Trophoblast cell (in vitro differentiated cells and primary cell): ENCODE data around the gene FLNC.

Source experiments
- DNase-seq, 2 donors: peaks; one replicate each; pipeline ENCODE4 v3.0.0-alpha.2; 2016
- H2AFZ ChIP-seq: 2 replicates; pipeline ENCODE4 v1.6.1; 2013; ENCODE audit warnings: low read length, moderate library complexity, mild to moderate bottlenecking; ENCODE audit not compliant: insufficient read depth, poor library complexity
- H2AK5ac ChIP-seq: 2 replicates; pipeline ENCODE4 v1.6.1; 2013; ENCODE audit warnings: mild to moderate bottlenecking, low read length
- H2BK120ac ChIP-seq: 2 replicates; pipeline ENCODE4 v1.6.1; 2013; ENCODE audit warnings: low read length, mild to moderate bottlenecking, moderate library complexity; ENCODE audit not compliant: insufficient read depth, poor library complexity
- H2BK12ac ChIP-seq: 2 replicates; pipeline ENCODE4 v1.6.1; 2013; ENCODE audit warnings: mild to moderate bottlenecking, low read length, moderate library complexity
- H2BK5ac ChIP-seq: 2 replicates; pipeline ENCODE4 v1.6.1; 2013; ENCODE audit warnings: low read length, low read depth, moderate library complexity, mild to moderate bottlenecking; ENCODE audit not compliant: poor library complexity
- H3K14ac ChIP-seq: 2 replicates; pipeline ENCODE4 v1.6.1; 2013; ENCODE audit warnings: mild to moderate bottlenecking, low read length
- H3K18ac ChIP-seq: 2 replicates; pipeline ENCODE4 v1.6.1; 2013; ENCODE audit warnings: mild to moderate bottlenecking, low read length
- H3K23ac ChIP-seq: 2 replicates; pipeline ENCODE4 v1.6.1; 2013; ENCODE audit warnings: low read length
- H3K27ac ChIP-seq: 2 replicates; pipeline ENCODE4 v1.5.1; 2013; ENCODE audit warnings: low read depth, mild to moderate bottlenecking, inconsistent platforms, low read length, moderate library complexity
- H3K27me3 ChIP-seq: 2 replicates; pipeline ENCODE4 v1.6.1; 2013; ENCODE audit warnings: inconsistent platforms, mild to moderate bottlenecking, low read length, moderate library complexity; ENCODE audit not compliant: insufficient read depth
- H3K36me3 ChIP-seq, 2 experiments: 1 replicate in 1 of 2; 2 replicates in 1 of 2; pipeline ENCODE4 v1.6.1; 2013; ENCODE audit warnings: low read length in 2 of 2, mild to moderate bottlenecking in 2 of 2, moderate library complexity in 1 of 2; ENCODE audit not compliant: insufficient read depth in 2 of 2, control insufficient read depth in 1 of 2
- H3K4ac ChIP-seq: 2 replicates; pipeline ENCODE4 v1.6.1; 2013; ENCODE audit warnings: low read depth, mild to moderate bottlenecking, low read length, moderate library complexity
- H3K4me1 ChIP-seq, 2 experiments: 1 replicate in 1 of 2; 2 replicates in 1 of 2; pipeline ENCODE4 v1.6.1; 2013; ENCODE audit warnings: low read length in 2 of 2, mild to moderate bottlenecking in 2 of 2, moderate library complexity in 1 of 2; ENCODE audit not compliant: insufficient read depth in 2 of 2, control insufficient read depth in 1 of 2
- H3K4me2 ChIP-seq: 2 replicates; pipeline ENCODE4 v1.6.1; 2013; ENCODE audit warnings: inconsistent platforms, mild to moderate bottlenecking, low read length, moderate library complexity
- H3K4me3 ChIP-seq: 2 replicates; pipeline ENCODE4 v1.5.1; 2013; ENCODE audit warnings: mild to moderate bottlenecking, low read depth, low read length, inconsistent platforms
- H3K79me1 ChIP-seq: one replicate; pipeline ENCODE4 v1.6.1; 2013; ENCODE audit warnings: low read length
- H3K79me2 ChIP-seq: 2 replicates; pipeline ENCODE4 v1.6.1; 2013; ENCODE audit warnings: low read length, mild to moderate bottlenecking; ENCODE audit not compliant: control insufficient read depth, insufficient read depth, poor library complexity
- H3K9ac ChIP-seq: 2 replicates; pipeline ENCODE4 v1.6.1; 2013; ENCODE audit warnings: mild to moderate bottlenecking, low read length
- H3K9me3 ChIP-seq: 2 replicates; pipeline ENCODE4 v1.6.1; 2013; ENCODE audit warnings: low read depth, mild to moderate bottlenecking, control low read depth, inconsistent platforms, low read length; ENCODE audit not compliant: insufficient read depth
- H4K12ac ChIP-seq: 2 replicates; pipeline ENCODE4 v1.6.1; 2013; ENCODE audit warnings: low read depth, mild to moderate bottlenecking, low read length, moderate library complexity
- H4K8ac ChIP-seq: 2 replicates; pipeline ENCODE4 v1.6.1; 2013; ENCODE audit warnings: low read depth, mild to moderate bottlenecking, low read length, moderate library complexity
- H4K91ac ChIP-seq: one replicate; pipeline ENCODE4 v1.6.1; 2013; ENCODE audit warnings: low read depth, mild to moderate bottlenecking, low read length, moderate library complexity
- WGBS: extraction: QIAGEN DNeasy Blood & Tissue Kit; methylation state at CpG from one replicate; pipeline ENCODE4 v1.1.7; 2013; ENCODE audit warnings: missing lambda C conversion rate; ENCODE audit not compliant: insufficient read length, insufficient coverage; ENCODE audit errors: extremely low coverage; 5-methylcytosine and 5-hydroxymethylcytosine counted together

FLNC gene

DNA sequence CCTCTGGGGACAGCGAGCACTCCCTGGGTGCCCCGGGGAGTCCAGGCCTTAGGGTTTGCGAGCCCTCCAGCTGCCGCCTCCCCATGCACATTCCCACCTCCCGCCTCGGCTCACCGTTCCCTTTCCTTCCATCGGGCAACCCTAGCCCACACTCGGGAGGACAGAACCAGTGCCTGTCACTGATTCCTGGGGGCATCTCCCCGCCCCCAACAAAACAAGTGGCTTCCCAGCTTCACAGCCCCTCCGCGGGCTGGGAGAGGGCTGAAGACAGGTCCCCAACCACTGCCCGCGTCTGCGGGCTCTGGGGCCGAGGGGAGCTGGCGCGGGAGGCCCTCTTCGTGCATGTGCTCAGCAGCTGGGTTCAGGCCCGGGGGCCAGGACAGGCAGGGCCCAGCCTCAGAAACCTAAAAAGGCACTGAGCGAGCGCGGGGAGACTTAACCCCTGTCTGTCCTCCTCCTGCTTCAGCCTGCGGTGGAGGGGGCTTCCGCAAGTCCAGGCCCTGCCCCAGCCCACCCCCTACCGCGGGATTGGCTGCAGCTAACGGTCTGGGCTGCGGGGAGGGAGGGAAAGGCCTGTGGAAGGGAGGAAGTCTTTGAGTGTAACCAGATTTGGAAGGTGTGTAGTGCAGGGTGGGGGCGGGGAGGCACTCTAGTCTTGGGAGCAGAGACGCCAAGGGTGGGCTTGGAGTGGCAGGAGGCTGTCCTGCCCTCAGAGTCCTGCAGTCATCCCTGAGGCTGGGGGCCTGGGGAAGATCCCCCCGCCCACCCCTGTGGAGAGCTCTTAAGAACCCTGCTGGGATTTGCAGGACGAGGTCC lies 1.2 kb downstream of the FLNC start:
- no CpG with 5 or more reads among the region's 33 CpGs for WGBS
- Histone ChIP-seq H2AFZ (peak overlapping the region; percentile 40), H3K9me3 (peaks cover 5% of the 10 kb centered on the region), H3K4me1 (peaks cover 32 to 46% of the 10 kb centered on the region in 2 experiments), H3K27me3 (no peaks in the 10 kb centered on the region), H4K8ac (peak overlapping the region; percentile 52), H3K4ac (peak overlapping the region; percentile 56), H3K27ac (peak overlapping the region; percentile 67), H4K12ac (no peak overlapping the region), H3K9ac (peak overlapping the region; percentile 84), H2BK12ac (no peak overlapping the region), H3K79me2 (peaks cover 14% of the 10 kb centered on the region), H3K4me2 (peak overlapping the region; percentile 78), H3K18ac (peak overlapping the region; percentile 71), H4K91ac (peak overlapping the region; percentile 69), H3K14ac (peak overlapping the region; percentile 59), H2BK5ac (peak overlapping the region; percentile 59), H2BK120ac (peak overlapping the region; percentile 65), H3K4me3 (peak overlapping the region; percentile 89), H3K23ac (no peak overlapping the region), H2AK5ac (peak overlapping the region; percentile 25), H3K79me1 (peaks cover 47% of the 10 kb centered on the region), H3K36me3 (peaks cover 15 to 19% of the 10 kb centered on the region in 2 experiments)
- peak in 1 of 2 donors; percentile 14 for DNase-seq

DNA sequence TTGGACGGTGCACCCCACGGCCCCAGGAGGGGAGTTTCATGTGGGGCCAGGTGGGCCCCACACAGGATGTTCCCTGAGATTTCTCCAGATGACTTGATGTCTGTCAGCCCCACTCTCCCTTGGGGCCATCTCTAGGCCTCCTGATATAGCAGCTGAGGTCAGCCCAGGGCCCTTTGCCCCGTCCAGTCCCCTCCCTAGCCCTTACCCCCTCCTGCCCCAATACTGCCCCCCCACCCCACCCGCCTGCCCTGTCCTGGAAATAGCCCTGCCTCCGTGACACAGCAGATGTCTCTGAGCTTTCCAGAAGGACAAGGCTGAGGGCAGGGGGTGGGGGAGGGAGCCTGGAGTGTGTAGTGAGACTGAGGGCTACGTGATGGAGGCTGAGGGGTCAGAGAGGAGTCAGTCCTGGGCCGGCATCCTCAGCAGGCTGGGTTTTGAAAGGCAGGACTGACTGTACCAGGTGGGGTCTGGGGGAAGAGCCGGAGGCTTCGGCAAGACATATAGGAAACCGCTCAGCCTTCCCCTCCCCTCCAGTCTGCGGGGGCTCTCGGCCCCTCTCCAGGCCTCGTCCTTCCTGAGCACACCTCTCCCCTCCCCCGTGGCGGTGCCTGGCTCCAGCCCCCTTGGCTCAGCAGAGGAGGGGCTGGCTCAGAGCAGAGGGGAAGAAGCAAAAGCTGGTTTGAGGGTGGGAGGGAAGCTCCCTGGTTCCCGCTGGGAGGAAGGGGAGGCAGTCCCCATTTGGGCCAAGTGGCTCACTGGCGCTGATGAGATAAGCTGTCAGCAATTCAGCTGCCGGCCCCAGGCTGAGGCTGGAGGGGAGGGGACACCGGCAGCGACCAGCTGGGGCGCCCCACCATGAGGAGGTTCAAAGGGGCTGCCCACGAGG lies 2.0 kb downstream of the FLNC start:
- Histone ChIP-seq H2AK5ac (no peak overlapping the region), H3K18ac (peak overlapping the region; percentile 64), H3K4me2 (peak overlapping the region; percentile 78), H3K27me3 (no peaks in the 10 kb centered on the region), H3K14ac (peak overlapping the region; percentile 47), H2AFZ (no peak overlapping the region), H4K91ac (peak overlapping the region; percentile 69), H3K79me2 (peaks cover 14% of the 10 kb centered on the region), H2BK120ac (peak overlapping the region; percentile 12), H3K79me1 (peaks cover 42% of the 10 kb centered on the region), H3K4ac (peak overlapping the region; percentile 19), H3K4me1 (peaks cover 28 to 39% of the 10 kb centered on the region in 2 experiments), H4K12ac (no peak overlapping the region), H3K27ac (peak overlapping the region; percentile 67), H2BK5ac (peak overlapping the region; percentile 59), H3K9me3 (peaks cover 5% of the 10 kb centered on the region), H3K4me3 (peak overlapping the region; percentile 89), H4K8ac (peak overlapping the region; percentile 45), H3K9ac (peak overlapping the region; percentile 24), H3K36me3 (peaks cover 24 to 27% of the 10 kb centered on the region in 2 experiments), H2BK12ac (no peak overlapping the region), H3K23ac (no peak overlapping the region)
- WGBS: no CpG with 5 or more reads among the region's 22 CpGs
- no peak for DNase-seq

DNA sequence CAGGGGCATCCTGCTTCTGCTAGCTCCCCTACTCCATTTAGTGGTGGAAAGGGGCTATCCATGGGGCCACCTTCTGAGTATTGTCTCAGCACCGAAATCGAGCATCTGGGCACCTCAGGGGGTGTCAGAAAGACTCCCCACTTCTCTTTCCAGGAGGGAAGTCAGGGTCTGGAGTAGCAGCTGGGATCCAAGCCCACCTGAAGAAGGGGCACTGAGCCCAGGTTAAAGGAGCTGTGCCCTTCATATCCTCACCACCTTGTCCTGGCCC lies 2.6 kb downstream of the FLNC start:
- H3K14ac ChIP-seq: peak overlapping the region; percentile 5
- peak overlapping the region; percentile 67 for H3K27ac ChIP-seq
- peak overlapping the region; percentile 1 for H2BK12ac ChIP-seq
- peak overlapping the region; percentile 5 for H3K4ac ChIP-seq
- no peak overlapping the region for H2AFZ ChIP-seq
- peak overlapping the region; percentile 38 for H4K8ac ChIP-seq
- H2BK120ac ChIP-seq: peak overlapping the region; percentile 12
- H3K36me3 ChIP-seq: peaks cover 30 to 33% of the 10 kb centered on the region in 2 experiments
- H3K23ac ChIP-seq: no peak overlapping the region
- no peak for DNase-seq
- no peak overlapping the region for H2AK5ac ChIP-seq
- H3K18ac ChIP-seq: peak overlapping the region; percentile 64
- H3K79me1 ChIP-seq: peaks cover 37% of the 10 kb centered on the region
- H3K27me3 ChIP-seq: no peaks in the 10 kb centered on the region
- peak overlapping the region; percentile 69 for H4K91ac ChIP-seq
- H3K4me3 ChIP-seq: peak overlapping the region; percentile 89
- H3K4me1 ChIP-seq: peaks cover 24 to 34% of the 10 kb centered on the region in 2 experiments
- H3K4me2 ChIP-seq: peak overlapping the region; percentile 78
- peak overlapping the region; percentile 7 for H2BK5ac ChIP-seq
- peaks cover 14% of the 10 kb centered on the region for H3K79me2 ChIP-seq
- no CpG with 5 or more reads among the region's 2 CpGs for WGBS
- peaks cover 5% of the 10 kb centered on the region for H3K9me3 ChIP-seq
- no peak overlapping the region for H4K12ac ChIP-seq
- peak overlapping the region; percentile 9 for H3K9ac ChIP-seq

DNA sequence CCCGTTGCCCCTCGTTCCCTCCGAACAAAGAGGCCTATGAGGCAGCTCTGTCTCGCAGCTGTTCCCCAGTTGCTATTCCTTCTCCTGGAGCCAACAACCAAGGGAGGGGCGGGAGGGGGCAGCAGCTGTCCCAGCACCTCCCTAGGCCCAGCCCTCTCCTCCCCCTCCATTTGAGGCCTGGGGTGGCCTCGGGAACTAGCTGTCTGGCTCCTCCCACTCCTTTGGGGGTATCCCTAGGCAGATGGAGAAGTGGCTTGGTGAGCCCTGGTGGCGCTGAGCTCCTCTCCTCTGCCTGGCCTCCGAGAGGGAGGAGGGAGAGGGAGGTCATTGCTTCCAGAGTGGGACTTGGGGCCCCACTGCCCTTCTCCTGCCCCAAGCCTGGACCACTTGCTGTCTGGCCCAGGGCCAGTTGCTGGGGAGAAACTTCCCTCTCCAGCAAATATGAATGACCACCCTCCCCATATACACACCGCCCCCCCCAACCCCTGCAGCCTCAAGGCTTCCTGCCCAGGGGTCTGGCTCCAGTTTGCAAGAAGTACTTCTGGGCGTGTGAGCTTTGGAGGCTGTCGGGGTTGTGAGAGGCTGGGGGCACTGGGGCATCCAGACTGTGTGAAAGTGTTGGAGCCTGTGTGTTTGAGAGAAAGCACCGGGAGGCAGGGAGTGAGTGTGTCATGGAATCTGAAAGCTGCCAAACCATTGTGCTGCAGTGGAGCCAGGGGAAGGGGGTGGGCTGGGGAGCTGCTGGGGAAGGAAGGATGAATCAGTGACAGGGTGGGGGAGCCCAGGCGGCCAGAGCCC lies 3.1 kb downstream of the FLNC start:
- no peak overlapping the region for H2AFZ ChIP-seq
- H4K8ac ChIP-seq: peak overlapping the region; percentile 32
- peak overlapping the region; percentile 1 for H2BK12ac ChIP-seq
- peak overlapping the region; percentile 5 for H3K14ac ChIP-seq
- H3K4me1 ChIP-seq: peaks cover 18 to 28% of the 10 kb centered on the region in 2 experiments
- no peak overlapping the region for H4K12ac ChIP-seq
- no peaks in the 10 kb centered on the region for H3K27me3 ChIP-seq
- H3K36me3 ChIP-seq: peaks cover 35 to 38% of the 10 kb centered on the region in 2 experiments
- no CpG with 5 or more reads among the region's 13 CpGs for WGBS
- H2BK5ac ChIP-seq: peak overlapping the region; percentile 7
- peaks cover 14% of the 10 kb centered on the region for H3K79me2 ChIP-seq
- no peak overlapping the region for H3K4me3 ChIP-seq
- H3K9ac ChIP-seq: peak overlapping the region; percentile 9
- peaks cover 5% of the 10 kb centered on the region for H3K9me3 ChIP-seq
- H3K18ac ChIP-seq: peak overlapping the region; percentile 64
- peaks cover 34% of the 10 kb centered on the region for H3K79me1 ChIP-seq
- peak overlapping the region; percentile 5 for H3K4ac ChIP-seq
- peak overlapping the region; percentile 78 for H3K4me2 ChIP-seq
- DNase-seq: no peak
- H3K23ac ChIP-seq: no peak overlapping the region
- peak overlapping the region; percentile 12 for H2BK120ac ChIP-seq
- peak overlapping the region; percentile 67 for H3K27ac ChIP-seq
- no peak overlapping the region for H2AK5ac ChIP-seq
- H4K91ac ChIP-seq: peak overlapping the region; percentile 69
